ENCODE measurements around the gene JAKMIP1. TPM values are rescaled to one million over a fixed set of nuclear protein-coding genes. Genes with fewer than 3 reads are reported as not detected.

Gene JAKMIP1
- total and polyA plus RNA-seq, 2 of the 13 experiments (the other 11 are each of a cell fraction or from before 2014, with no cell fraction given) = not detected

GRCh38 chr4:6115342-6115741 is 85.0 kb downstream of the JAKMIP1 start:
- ATAC-seq (no peak), FAIRE-seq (no peak), DNase-seq (ENCODE audit: low spot score) (no peak)
- no peaks in the 10 kb centered on the region for H3K36me3 ChIP-seq (replicated peaks in 1 of 2; ENCODE audit: control insufficient read depth in 1 of 2, insufficient read depth in 2 of 2, low read length in 2 of 2)
- H3K79me2 ChIP-seq (ENCODE audit: insufficient read depth, low read length) = no peaks in the 10 kb centered on the region
- BruUV-seq (replicated peaks) = no TSS peak
- no peak overlapping the region for H3K4me2 ChIP-seq (ENCODE audit: low read depth, low read length)
- no peaks in the 10 kb centered on the region for H3K4me1 ChIP-seq (ENCODE audit: insufficient read depth, low read length)
- no peak overlapping the region for H3K4me3 ChIP-seq (replicated peaks in 1 of 3; ENCODE audit: insufficient read depth in 1 of 3, low read depth in 2 of 3, low read length in 3 of 3)
- H3K9ac ChIP-seq (ENCODE audit: insufficient read depth, low read depth, low read length) = no peak overlapping the region
- CTCF ChIA-PET (ENCODE audit: low intra/inter-chr PET ratio, low total read pairs) = no interaction called here
- in situ Hi-C loops (cut with HindIII; ENCODE audit: extremely low pct_ligation_motif_present, low pct_unique_long_range_greater_than_20kb) (no loop called here), intact Hi-C loops (cut with micrococcal nuclease; ENCODE audit: unreplicated experiment) (no loop called here)
- no peaks in the 10 kb centered on the region for H3K9me3 ChIP-seq (ENCODE audit: low read length)
- H2AFZ ChIP-seq (ENCODE audit: low read length) = no peak overlapping the region
- no peak overlapping the region for H3K27ac ChIP-seq (ENCODE audit: extremely low read length, insufficient read depth, low read length)
- H3K27me3 ChIP-seq (ENCODE audit: control insufficient read depth in 1 of 2, insufficient read depth in 2 of 2, low read length in 2 of 2) = peaks cover 4 to 5% of the 10 kb centered on the region in 2 experiments; a peak in 2 of 5 replicates
- POLR2A ChIA-PET = no interaction called here
- H4K20me1 ChIP-seq (ENCODE audit: insufficient read depth, low read length) = 0 out of 2 replicates have a peak, but pooled peaks cover 4% of the 10 kb centered on the region
- WGBS (ENCODE audit: low lambda C conversion rate) = 25% methylated on average over 5 of the region's 5 CpGs
- TF ChIP-seq HOXA3 (CRISPR knock-in tag; IDR thresholded peaks at IDR 0.05) = no peak
- TF ChIP-seq ZNF276 (CRISPR knock-in tag; IDR thresholded peaks at IDR 0.05; ENCODE audit: low read depth) = no peak
- TF ChIP-seq CTCF (CRISPR knock-in tag; IDR thresholded peaks at IDR 0.05) = no peak
- TF ChIP-seq ZNF614 (CRISPR knock-in tag; IDR thresholded peaks at IDR 0.05; ENCODE audit: borderline replicate concordance) = no peak
- no peak for TF ChIP-seq GABPB1 (CRISPR knock-in tag; IDR thresholded peaks at IDR 0.05)
- no peak for TF ChIP-seq TMF1 (CRISPR knock-in tag; IDR thresholded peaks at IDR 0.05; ENCODE audit: low read depth)
